Spinal cord (tissue), 10 donors: ENCODE results near the gene CP. TPM values are rescaled to one million over a fixed set of nuclear protein-coding genes. Genes with fewer than 3 reads are reported as not detected.
A peak's percentile ranks its signal among the peaks of the same experiment; 100 is the strongest.

Source experiments
- DNase-seq, 6 donors: peaks; one replicate each; pipeline versions ENCODE4 v3.0.0 to v3.0.0-alpha.2; 2013 to 2015; ENCODE audit warnings: low spot score in 6 of 6, low read depth in 4 of 6
- H3K27ac ChIP-seq: one replicate; pipeline ENCODE4 v1.5.1; 2013; ENCODE audit warnings: low read depth, low read length, control low read depth
- H3K27me3 ChIP-seq: one replicate; pipeline ENCODE4 v1.6.1; 2013; ENCODE audit warnings: low read length; ENCODE audit not compliant: control insufficient read depth, insufficient read depth
- H3K36me3 ChIP-seq: one replicate; pipeline ENCODE4 v1.6.1; 2013; ENCODE audit warnings: low read length; ENCODE audit not compliant: control insufficient read depth, insufficient read depth
- H3K4me1 ChIP-seq: one replicate; pipeline ENCODE4 v1.6.1; 2013; ENCODE audit warnings: low read length; ENCODE audit not compliant: control insufficient read depth, insufficient read depth
- H3K4me3 ChIP-seq: one replicate; pipeline ENCODE4 v1.5.1; 2013; ENCODE audit warnings: low read depth, low read length, control low read depth
- H3K9me3 ChIP-seq: one replicate; pipeline ENCODE4 v1.6.1; 2013; ENCODE audit warnings: low read length; ENCODE audit not compliant: control insufficient read depth, insufficient read depth
- WGBS: methylation state at CpG from one replicate; pipeline ENCODE4 v1.1.5; 2013; ENCODE audit warnings: missing lambda C conversion rate; ENCODE audit not compliant: insufficient coverage; 5-methylcytosine and 5-hydroxymethylcytosine counted together
- long read RNA-seq, 4 donors: transcript quantifications; one replicate each; lab custom pipeline, GENCODE V29; 2026
- polyA plus RNA-seq, 2 donors: library from polyadenylated mRNA; unstranded; fragments of 120-200 nt; gene quantifications; one replicate each; pipeline ENCODE4 v1.2.1, GENCODE V29; 2013; ENCODE audit not compliant: insufficient read length in 2 of 2
- total RNA-seq, 2 donors: library from RNA; depleted of rRNA in 1 of 2; stranded (reverse); fragments of 120-200 nt in 1 of 2; fragments of >200 nt in 1 of 2; gene quantifications; one replicate each; pipeline versions ENCODE4 v1.2.3 to v1.2.4, GENCODE V29; 2013 to 2014
- donor health status: healthy.

Gene CP
- total RNA-seq, result 10 to 100 TPM in 1 of 2 donors, 1 to 10 TPM in 1; 1.7 to 48.7 TPM
- 1 to 10 TPM in 1 of 2 donors, under 1 TPM in 1; 0.93 to 1.3 TPM for polyA plus RNA-seq
- long read RNA-seq, donor 1, result 0 reads
- long read RNA-seq, donor 2, partial matches to known transcripts, result 15 of 15 reads
- long read RNA-seq, donor 2, other reads (novel, unspliced or antisense), result 0 of 15 reads
- long read RNA-seq, donor 3, result 0 reads
- long read RNA-seq, donor 4, result 0 reads

DNA sequence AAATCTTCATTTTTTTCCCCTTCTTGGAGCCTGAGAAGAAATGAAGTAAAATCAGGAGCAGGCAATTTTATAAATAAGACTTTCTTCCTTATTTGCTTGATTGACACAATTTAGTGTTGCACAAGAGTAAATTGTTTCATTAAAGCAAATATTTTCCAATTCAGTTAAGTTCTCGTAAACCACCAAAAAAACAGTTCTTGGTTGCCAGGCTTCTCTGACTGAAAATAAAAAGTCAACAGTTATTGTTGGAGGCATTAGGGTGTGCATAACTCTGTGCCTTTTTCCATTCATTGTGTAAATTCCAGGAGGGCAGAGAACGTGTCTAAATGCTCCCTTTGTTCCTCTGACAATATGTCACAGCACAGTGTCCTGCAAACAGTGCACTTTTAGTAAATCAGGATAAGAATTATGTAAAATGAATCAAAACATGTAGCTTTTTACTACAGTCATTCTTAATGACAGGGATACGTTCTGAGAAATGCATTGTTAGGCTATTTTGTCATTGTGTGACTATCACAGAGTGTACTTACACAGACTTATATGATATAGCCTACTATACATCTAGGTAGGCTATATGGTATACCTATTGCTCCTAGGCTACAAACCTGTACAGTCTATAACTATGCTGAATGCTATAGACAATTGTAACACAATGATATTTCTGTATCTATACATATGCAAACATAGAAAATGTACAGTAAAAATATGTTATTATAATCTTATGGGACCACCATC lies at the start of gene CP:
TSS of gene CP (minus strand) at position 47 of the 735 bp plus-strand sequence. CDS start at position 10, 37 bp downstream.
- no peaks in the 10 kb centered on the region for H3K36me3 ChIP-seq
- H3K4me1 ChIP-seq, result no peaks in the 10 kb centered on the region
- DNase-seq, result no peak
- no peaks in the 10 kb centered on the region for H3K27me3 ChIP-seq
- H3K9me3 ChIP-seq, result no peaks in the 10 kb centered on the region
- no peak within 1 kb of the TSS for H3K4me3 ChIP-seq
- WGBS, result no CpG with 5 or more reads among the region's 3 CpGs
- H3K27ac ChIP-seq, result no peak within 1 kb of the TSS

DNA sequence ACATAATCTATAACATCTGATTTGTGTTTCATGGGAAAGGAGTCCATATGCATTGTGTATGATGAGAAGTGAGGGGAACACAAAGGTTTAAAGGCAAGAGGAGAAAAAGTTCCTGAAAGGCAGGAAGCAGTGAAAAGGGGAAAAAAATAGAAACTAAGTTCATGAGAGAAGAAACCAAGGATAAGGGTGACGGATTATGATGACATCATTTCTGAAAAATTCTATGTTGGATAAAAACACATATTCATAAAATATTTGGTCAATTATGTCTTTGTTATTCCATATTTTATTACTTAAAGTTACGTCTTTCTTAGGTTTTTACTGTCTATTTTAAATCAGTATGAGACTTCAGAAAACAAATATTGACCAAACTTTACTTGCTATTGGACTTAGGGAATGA lies 48.6 kb upstream of the CP start:
- WGBS, result no CpG with 5 or more reads among the region's 2 CpGs
- Histone ChIP-seq H3K27me3 (no peaks in the 10 kb centered on the region), H3K4me3 (no peak overlapping the region), H3K36me3 (no peaks in the 10 kb centered on the region), H3K4me1 (no peaks in the 10 kb centered on the region), H3K9me3 (no peaks in the 10 kb centered on the region), H3K27ac (no peak overlapping the region)
- no peak for DNase-seq

DNA sequence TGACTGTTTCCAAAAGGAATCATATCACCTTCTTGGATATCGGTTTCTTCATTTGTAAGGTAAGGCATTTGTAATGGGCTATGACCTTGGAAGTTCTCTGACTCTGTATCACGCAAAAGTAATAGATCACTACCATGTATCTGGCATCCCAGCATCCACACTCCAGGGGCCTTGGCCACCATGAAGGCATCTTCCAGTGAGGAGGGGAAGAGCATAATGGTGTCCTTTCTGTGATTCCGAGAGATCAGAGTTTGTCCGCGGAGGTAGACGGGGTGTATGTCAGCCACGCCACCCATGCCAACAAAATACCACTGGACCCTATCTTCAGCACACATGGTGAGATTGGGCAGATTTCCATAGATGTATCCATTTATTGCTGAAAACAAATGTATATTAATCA lies 48.1 kb upstream of the CP start:
- no peaks in the 10 kb centered on the region for H3K4me1 ChIP-seq
- no peak for DNase-seq
- no peak overlapping the region for H3K4me3 ChIP-seq
- no peaks in the 10 kb centered on the region for H3K36me3 ChIP-seq
- no CpG with 5 or more reads among the region's 7 CpGs for WGBS
- H3K9me3 ChIP-seq, result no peaks in the 10 kb centered on the region
- no peaks in the 10 kb centered on the region for H3K27me3 ChIP-seq
- no peak overlapping the region for H3K27ac ChIP-seq

DNA sequence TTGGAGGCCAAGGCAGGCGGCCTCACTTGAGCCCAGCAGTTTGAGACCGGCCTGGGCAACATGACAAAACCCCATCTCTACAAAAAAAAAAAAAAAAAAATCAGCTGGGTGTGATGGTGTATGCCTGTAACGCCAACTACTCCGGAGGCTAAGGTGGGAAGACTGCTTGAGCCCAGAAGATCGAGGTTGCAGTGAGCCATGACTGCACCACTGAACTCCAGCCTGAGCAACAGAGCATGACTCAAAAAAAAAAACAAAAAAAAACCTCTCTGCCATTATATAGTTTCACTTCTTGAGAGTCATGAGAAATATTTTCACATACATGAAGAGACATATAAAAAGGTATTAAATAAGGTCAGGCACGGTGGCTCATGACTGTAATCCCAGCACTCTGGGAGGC lies 45.9 kb upstream of the CP start:
- H3K27ac ChIP-seq, result no peak overlapping the region
- no CpG with 5 or more reads among the region's 6 CpGs for WGBS
- no peaks in the 10 kb centered on the region for H3K27me3 ChIP-seq
- H3K36me3 ChIP-seq, result no peaks in the 10 kb centered on the region
- no peak overlapping the region for H3K4me3 ChIP-seq
- no peaks in the 10 kb centered on the region for H3K9me3 ChIP-seq
- no peaks in the 10 kb centered on the region for H3K4me1 ChIP-seq
- no peak for DNase-seq

DNA sequence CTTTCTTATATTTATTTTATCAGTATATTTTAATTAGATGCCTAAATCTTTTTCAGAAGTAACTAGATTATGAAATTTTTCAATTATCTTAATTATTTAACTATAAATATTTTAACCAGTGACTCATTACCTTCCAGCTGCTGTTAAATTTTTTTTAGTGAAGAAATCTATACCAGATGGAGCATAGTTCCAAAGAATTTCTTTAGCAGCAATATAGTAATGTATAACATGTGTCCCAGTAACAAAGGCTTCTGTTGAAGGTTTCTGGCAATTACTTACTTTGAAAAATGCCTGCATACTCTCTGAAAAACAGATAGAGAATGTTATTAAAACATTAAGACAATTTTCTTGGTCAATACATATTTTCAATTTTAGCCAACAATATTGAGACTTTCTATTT lies 45.1 kb upstream of the CP start:
- Histone ChIP-seq H3K36me3 (no peaks in the 10 kb centered on the region), H3K4me3 (no peak overlapping the region), H3K4me1 (no peaks in the 10 kb centered on the region), H3K27ac (no peak overlapping the region), H3K27me3 (no peaks in the 10 kb centered on the region), H3K9me3 (no peaks in the 10 kb centered on the region)
- DNase-seq, result no peak

DNA sequence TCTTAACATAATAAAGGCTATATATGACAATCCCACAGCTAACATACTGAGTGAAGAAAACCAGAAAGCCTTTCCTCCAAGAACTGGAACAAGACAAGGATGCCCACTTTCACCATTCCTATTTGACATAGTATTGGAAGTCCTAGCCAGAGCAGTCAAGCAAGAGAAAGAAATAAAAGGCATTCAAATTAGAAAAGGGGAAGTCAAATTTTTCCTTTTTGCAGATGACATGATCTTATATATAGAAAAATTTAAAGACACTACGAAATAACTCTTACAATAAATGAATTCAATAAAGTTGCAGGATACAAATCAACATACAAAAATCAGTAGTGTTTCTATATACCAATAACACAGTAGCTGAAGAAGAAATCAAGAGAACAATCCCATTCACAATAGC lies 42.2 kb upstream of the CP start:
- no peaks in the 10 kb centered on the region for H3K9me3 ChIP-seq
- no peak for DNase-seq
- H3K4me3 ChIP-seq, result no peak overlapping the region
- H3K27ac ChIP-seq, result no peak overlapping the region
- H3K27me3 ChIP-seq, result no peaks in the 10 kb centered on the region
- H3K36me3 ChIP-seq, result no peaks in the 10 kb centered on the region
- no peaks in the 10 kb centered on the region for H3K4me1 ChIP-seq
- no CpG with 5 or more reads among the region's 1 CpG for WGBS

DNA sequence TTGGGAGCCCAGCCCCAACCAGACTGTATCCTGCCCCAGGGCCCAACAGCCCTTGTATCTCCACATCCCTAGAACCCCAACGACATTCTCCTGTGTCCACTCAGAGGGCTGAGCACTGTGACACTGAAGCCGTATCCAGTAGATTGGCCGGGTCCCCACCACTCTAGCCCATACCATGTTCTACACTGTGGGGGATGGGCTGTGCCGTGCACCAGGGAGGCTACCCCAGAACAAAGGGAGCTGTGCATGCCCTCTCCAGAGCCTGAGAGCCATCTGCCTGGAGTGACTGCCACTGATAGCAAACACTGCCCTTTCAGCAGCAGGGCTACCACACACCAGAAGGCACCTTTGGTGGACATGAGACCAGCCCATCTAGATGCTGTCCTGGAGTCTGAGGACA lies 37.1 kb upstream of the CP start:
- no peak overlapping the region for H3K27ac ChIP-seq
- DNase-seq, result no peak
- 94% methylated on average over 4 of the region's 4 CpGs for WGBS
- H3K4me1 ChIP-seq, result no peaks in the 10 kb centered on the region
- H3K9me3 ChIP-seq, result no peaks in the 10 kb centered on the region
- no peak overlapping the region for H3K4me3 ChIP-seq
- no peaks in the 10 kb centered on the region for H3K36me3 ChIP-seq
- H3K27me3 ChIP-seq, result no peaks in the 10 kb centered on the region

DNA sequence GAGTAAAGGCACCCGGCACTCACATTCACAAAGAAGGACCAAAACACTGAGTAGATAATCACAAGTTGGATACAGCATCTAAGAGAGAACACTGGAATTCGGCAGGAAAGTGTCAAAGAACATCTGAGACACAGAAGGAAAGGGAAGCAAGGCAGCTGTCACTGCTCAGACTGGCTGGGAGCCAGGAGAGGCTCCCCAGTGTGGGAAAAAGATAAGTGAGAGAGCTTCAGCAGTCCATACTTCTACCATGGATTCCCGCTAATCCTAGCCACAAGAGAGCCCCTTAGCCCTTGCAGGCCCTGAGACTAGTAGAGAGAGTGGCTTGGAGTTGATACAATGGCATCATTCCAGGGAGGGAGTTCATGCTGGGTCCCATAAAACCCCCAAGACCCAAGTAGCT lies 36.7 kb upstream of the CP start:
- WGBS, result 50% methylated on average over 1 of the region's 3 CpGs
- Histone ChIP-seq H3K9me3 (no peaks in the 10 kb centered on the region), H3K4me1 (no peaks in the 10 kb centered on the region), H3K4me3 (no peak overlapping the region), H3K27me3 (no peaks in the 10 kb centered on the region), H3K27ac (no peak overlapping the region), H3K36me3 (no peaks in the 10 kb centered on the region)
- peak in 2 of 6 donors; percentile 31 to 34 for DNase-seq

DNA sequence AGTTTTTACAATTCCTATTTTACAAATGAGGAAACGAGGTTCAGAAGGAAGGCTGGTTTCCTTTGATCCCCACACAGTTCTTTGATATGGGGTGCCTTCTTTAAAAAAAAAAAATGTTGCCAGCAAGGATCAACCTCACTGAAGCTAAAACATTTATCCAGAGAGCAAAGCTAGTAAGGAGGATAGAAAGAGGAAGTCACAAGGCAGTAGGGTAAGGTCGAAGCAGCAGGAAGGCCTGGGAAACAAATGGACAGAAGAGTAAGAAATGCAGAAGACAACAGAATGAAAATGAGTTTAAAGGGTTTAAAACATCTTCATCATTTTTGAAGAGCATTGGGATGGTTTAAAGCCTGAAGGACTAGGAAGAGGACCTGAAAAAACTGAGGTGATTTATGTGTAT lies 30.6 kb upstream of the CP start:
- DNase-seq, result no peak
- Histone ChIP-seq H3K4me3 (no peak overlapping the region), H3K27ac (no peak overlapping the region), H3K36me3 (no peaks in the 10 kb centered on the region), H3K4me1 (no peaks in the 10 kb centered on the region), H3K9me3 (no peaks in the 10 kb centered on the region), H3K27me3 (no peaks in the 10 kb centered on the region)
- whole genome bisulfite sequencing, result 89% methylated on average over 1 of the region's 2 CpGs

DNA sequence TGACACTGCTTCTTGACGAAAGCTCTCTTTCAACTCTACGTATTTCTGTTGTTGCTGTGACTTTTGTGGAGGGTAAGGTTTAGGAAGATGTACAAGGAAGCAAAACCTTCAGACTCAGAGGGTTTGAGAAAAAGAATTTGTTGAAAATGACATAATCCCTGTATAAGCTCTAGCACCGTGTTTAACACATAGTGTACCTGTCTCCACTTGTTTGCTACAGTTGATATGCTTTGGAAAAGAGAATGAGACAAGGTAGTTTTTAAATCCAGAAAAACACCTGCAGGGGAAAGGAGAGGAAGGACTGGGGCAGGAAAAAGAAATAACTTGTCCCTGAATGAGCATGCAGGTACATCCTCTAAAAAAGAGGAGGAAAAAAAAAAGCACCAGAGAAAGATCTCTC lies 29.6 kb upstream of the CP start:
- DNase-seq, result no peak
- H3K27ac ChIP-seq, result no peak overlapping the region
- WGBS, result no CpG with 5 or more reads among the region's 3 CpGs
- H3K4me1 ChIP-seq, result no peaks in the 10 kb centered on the region
- H3K27me3 ChIP-seq, result no peaks in the 10 kb centered on the region
- H3K9me3 ChIP-seq, result no peaks in the 10 kb centered on the region
- no peak overlapping the region for H3K4me3 ChIP-seq
- H3K36me3 ChIP-seq, result no peaks in the 10 kb centered on the region
